HepG2 (cell line): Measurements from ENCODE around the gene RTEL1. TPM values are rescaled to one million over a fixed set of nuclear protein-coding genes. Genes with fewer than 3 reads are reported as not detected.

Experiments used
- HNRNPL ChIP-seq: fragments of 200-400 bp; formaldehyde crosslinking; IDR thresholded peaks from 2 replicates; pipeline ENCODE4 v1.6.1; 2017; ENCODE audit warnings: mild to moderate bottlenecking, low read depth, low read length
- IRF1 ChIP-seq: sonication (generic); formaldehyde crosslinking; IDR thresholded peaks from 2 replicates; pipeline ENCODE4 v1.4.0; 2020; ENCODE audit warnings: low read depth, mild to moderate bottlenecking, missing genetic modification reagents
- KDM1A ChIP-seq: IDR thresholded peaks from 2 replicates; pipeline ENCODE4 v1.6.1; 2016; ENCODE audit warnings: missing compliant biosample characterization
- KLF9 ChIP-seq: IDR thresholded peaks from 2 replicates; pipeline ENCODE4 v1.6.1; 2016; ENCODE audit warnings: low read depth
- MBNL3 ChIP-seq: fragments of 250-450 bp; sonication (Bioruptor Pico); conservative IDR thresholded peaks from 2 replicates; pipeline ENCODE4 v1.8.0; 2022; ENCODE audit warnings: mild to moderate bottlenecking, inconsistent platforms
- NFE2 ChIP-seq: sonication (generic); formaldehyde crosslinking; IDR thresholded peaks from 2 replicates; pipeline ENCODE4 v1.4.0; 2020; ENCODE audit warnings: missing genetic modification reagents
- NRL ChIP-seq: sonication (generic); formaldehyde crosslinking; IDR thresholded peaks from 2 replicates; pipeline ENCODE4 v1.5.0; 2020; ENCODE audit warnings: missing genetic modification reagents, mild to moderate bottlenecking, moderate library complexity, borderline replicate concordance
- RNF219 ChIP-seq: sonication (generic); formaldehyde crosslinking; IDR thresholded peaks from 2 replicates; pipeline ENCODE4 v1.5.0; 2020; ENCODE audit warnings: mild to moderate bottlenecking, missing genetic modification reagents
- SAFB2 ChIP-seq: sonication (generic); formaldehyde crosslinking; IDR thresholded peaks from 2 replicates; pipeline ENCODE4 v1.5.1; 2020; ENCODE audit warnings: missing genetic modification reagents, low read depth, mild to moderate bottlenecking, borderline replicate concordance
- SOX6 ChIP-seq, 2 experiments: fragments of 450-650 bp in 1 of 2; sonication (generic) in 1 of 2; formaldehyde crosslinking in 1 of 2; IDR thresholded peaks; 2 replicates each; pipeline versions ENCODE4 v1.4.0 to v1.6.1; 2017 to 2020; ENCODE audit warnings: antibody characterized with exemption in 1 of 2, mild to moderate bottlenecking in 1 of 2, missing genetic modification reagents in 1 of 2
- ZBTB38 ChIP-seq: sonication (generic); formaldehyde crosslinking; IDR thresholded peaks from 2 replicates; pipeline ENCODE4 v1.5.1; 2020; ENCODE audit warnings: mild to moderate bottlenecking, missing genetic modification reagents
- ZBTB7B ChIP-seq: sonication (generic); formaldehyde crosslinking; IDR thresholded peaks from 2 replicates; pipeline ENCODE4 v1.4.0; 2020; ENCODE audit warnings: missing genetic modification reagents
- ZMYM4 ChIP-seq: sonication (generic); formaldehyde crosslinking; IDR thresholded peaks from 2 replicates; pipeline ENCODE4 v1.8.1; 2023; ENCODE audit warnings: mild to moderate bottlenecking, missing genetic modification reagents
- ZNF205 ChIP-seq: IDR thresholded peaks from 2 replicates; pipeline ENCODE4 v1.6.1; 2018; ENCODE audit warnings: missing biosample characterization, missing genetic modification reagents
- ZNF333 ChIP-seq: sonication (generic); formaldehyde crosslinking; IDR thresholded peaks from 2 replicates; pipeline ENCODE4 v1.4.0; 2020; ENCODE audit warnings: mild to moderate bottlenecking, missing genetic modification reagents, borderline replicate concordance
- ZNF7 ChIP-seq: IDR thresholded peaks from 2 replicates; pipeline ENCODE4 v1.6.1; 2016; ENCODE audit warnings: missing biosample characterization, missing genetic modification reagents
- ZNF749 ChIP-seq: sonication (generic); formaldehyde crosslinking; IDR thresholded peaks from 2 replicates; pipeline ENCODE4 v1.8.0; 2022; ENCODE audit warnings: mild to moderate bottlenecking, missing genetic modification reagents, moderate library complexity, borderline replicate concordance
- ZNF75D ChIP-seq: sonication (generic); formaldehyde crosslinking; IDR thresholded peaks from 2 replicates; pipeline ENCODE4 v1.8.1; 2023; ENCODE audit warnings: missing genetic modification reagents, mild to moderate bottlenecking, borderline replicate concordance
- polyA plus RNA-seq, 8 experiments: library from polyadenylated mRNA; depleted of rRNA in 3 of 8; stranded (reverse) in 7 of 8; unstranded in 1 of 8; fragments of >200 nt; fragmentation: Illumina TruSeq in 4 of 8; extraction: Trizol in 4 of 8; gene quantifications; 2 replicates each; pipeline versions ENCODE4 v1.2.1 to v1.2.3, GENCODE V29; 2011 to 2016; ENCODE audit warnings: low read depth in 4 of 8, missing spikeins in 1 of 8, mixed read lengths in 1 of 8; ENCODE audit not compliant: insufficient read depth in 1 of 8
- total RNA-seq, 5 experiments: library from RNA; depleted of rRNA; stranded (reverse); fragments of >200 nt; fragmentation: Illumina TruSeq; extraction: Trizol; gene quantifications; 2 replicates each; pipeline ENCODE4 v1.2.3, GENCODE V29; 2016; ENCODE audit warnings: low read depth in 1 of 5
- TF ChIP-seq, protein P1 (sequence below): sonication (generic); formaldehyde crosslinking; IDR thresholded peaks from 2 replicates; pipeline ENCODE4 v1.8.1; 2022; ENCODE audit warnings: mild to moderate bottlenecking, missing genetic modification reagents
- TF ChIP-seq, protein P2 (sequence below): IDR thresholded peaks from 2 replicates; pipeline ENCODE4 v1.6.1; 2012; ENCODE audit warnings: low read depth, low read length, improper control_type of control experiment
- TF ChIP-seq, protein P3 (sequence below): sonication (generic); formaldehyde crosslinking; IDR thresholded peaks from 2 replicates; pipeline ENCODE4 v1.5.1; 2020; ENCODE audit warnings: missing genetic modification reagents, mild to moderate bottlenecking, borderline replicate concordance

The RTEL1 gene
- total and polyA plus RNA-seq, 2 of the 13 experiments (the other 11 are each of a cell fraction or from before 2014, with no cell fraction given), result 21.8 to 36.4 TPM

GRCh38 chr20:63627129-63627750, 30.9 kb upstream of the RTEL1 start (continued):
- TF ChIP-seq, protein P1, sequence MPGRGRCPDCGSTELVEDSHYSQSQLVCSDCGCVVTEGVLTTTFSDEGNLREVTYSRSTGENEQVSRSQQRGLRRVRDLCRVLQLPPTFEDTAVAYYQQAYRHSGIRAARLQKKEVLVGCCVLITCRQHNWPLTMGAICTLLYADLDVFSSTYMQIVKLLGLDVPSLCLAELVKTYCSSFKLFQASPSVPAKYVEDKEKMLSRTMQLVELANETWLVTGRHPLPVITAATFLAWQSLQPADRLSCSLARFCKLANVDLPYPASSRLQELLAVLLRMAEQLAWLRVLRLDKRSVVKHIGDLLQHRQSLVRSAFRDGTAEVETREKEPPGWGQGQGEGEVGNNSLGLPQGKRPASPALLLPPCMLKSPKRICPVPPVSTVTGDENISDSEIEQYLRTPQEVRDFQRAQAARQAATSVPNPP, result no peak
- 0 out of 2 replicates have a peak, but pooled peaks have one; percentile 14 for TF ChIP-seq KDM1A (CRISPR knock-in tag)
- peak; percentile 96 for TF ChIP-seq NRL
- no peak for TF ChIP-seq KLF9 (CRISPR knock-in tag)
- TF ChIP-seq, protein P2, sequence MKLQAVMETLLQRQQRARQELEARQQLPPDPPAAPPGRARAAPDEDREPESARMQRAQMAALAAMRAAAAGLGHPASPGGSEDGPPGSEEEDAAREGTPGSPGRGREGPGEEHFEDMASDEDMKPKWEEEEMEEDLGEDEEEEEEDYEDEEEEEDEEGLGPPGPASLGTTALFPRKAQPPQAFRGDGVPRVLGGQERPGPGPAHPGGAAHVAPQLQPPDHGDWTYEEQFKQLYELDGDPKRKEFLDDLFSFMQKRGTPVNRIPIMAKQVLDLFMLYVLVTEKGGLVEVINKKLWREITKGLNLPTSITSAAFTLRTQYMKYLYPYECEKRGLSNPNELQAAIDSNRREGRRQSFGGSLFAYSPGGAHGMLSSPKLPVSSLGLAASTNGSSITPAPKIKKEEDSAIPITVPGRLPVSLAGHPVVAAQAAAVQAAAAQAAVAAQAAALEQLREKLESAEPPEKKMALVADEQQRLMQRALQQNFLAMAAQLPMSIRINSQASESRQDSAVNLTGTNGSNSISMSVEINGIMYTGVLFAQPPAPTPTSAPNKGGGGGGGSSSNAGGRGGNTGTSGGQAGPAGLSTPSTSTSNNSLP, result 0 out of 2 replicates have a peak, but pooled peaks have one; percentile 17
- peak; percentile 99 for TF ChIP-seq ZNF333 (CRISPR knock-in tag)
- TF ChIP-seq SOX6 (IDR thresholded peaks at IDR 0.05), result no peak
- TF ChIP-seq SOX6 (CRISPR knock-in tag; IDR thresholded peaks at IDR 0.05), result peak; percentile 59
- peak; percentile 80 for TF ChIP-seq SAFB2 (CRISPR knock-in tag)
- TF ChIP-seq ZBTB7B, result peak; percentile 86
- TF ChIP-seq RNF219 (CRISPR knock-in tag), result no peak
- TF ChIP-seq IRF1 (CRISPR knock-in tag), result peak; percentile 74; the same call in 1 of the 2 replicates
- peak; percentile 94 for TF ChIP-seq ZNF205 (CRISPR knock-in tag)
- 0 out of 2 replicates have a peak, but pooled peaks have one; percentile 26 for TF ChIP-seq ZNF7 (CRISPR knock-in tag)
- peak; percentile 95 for TF ChIP-seq ZBTB38 (CRISPR knock-in tag)
- peak; percentile 65 for TF ChIP-seq ZMYM4 (CRISPR knock-in tag)
- TF ChIP-seq ZNF749 (CRISPR knock-in tag), result peak; percentile 94; the same call in 1 of the 2 replicates
- no peak for TF ChIP-seq NFE2 (CRISPR knock-in tag)
- 0 out of 2 replicates have a peak, but pooled peaks have one; percentile 41 for TF ChIP-seq HNRNPL
- TF ChIP-seq MBNL3 (CRISPR knock-in tag), result no peak
- TF ChIP-seq, protein P3, sequence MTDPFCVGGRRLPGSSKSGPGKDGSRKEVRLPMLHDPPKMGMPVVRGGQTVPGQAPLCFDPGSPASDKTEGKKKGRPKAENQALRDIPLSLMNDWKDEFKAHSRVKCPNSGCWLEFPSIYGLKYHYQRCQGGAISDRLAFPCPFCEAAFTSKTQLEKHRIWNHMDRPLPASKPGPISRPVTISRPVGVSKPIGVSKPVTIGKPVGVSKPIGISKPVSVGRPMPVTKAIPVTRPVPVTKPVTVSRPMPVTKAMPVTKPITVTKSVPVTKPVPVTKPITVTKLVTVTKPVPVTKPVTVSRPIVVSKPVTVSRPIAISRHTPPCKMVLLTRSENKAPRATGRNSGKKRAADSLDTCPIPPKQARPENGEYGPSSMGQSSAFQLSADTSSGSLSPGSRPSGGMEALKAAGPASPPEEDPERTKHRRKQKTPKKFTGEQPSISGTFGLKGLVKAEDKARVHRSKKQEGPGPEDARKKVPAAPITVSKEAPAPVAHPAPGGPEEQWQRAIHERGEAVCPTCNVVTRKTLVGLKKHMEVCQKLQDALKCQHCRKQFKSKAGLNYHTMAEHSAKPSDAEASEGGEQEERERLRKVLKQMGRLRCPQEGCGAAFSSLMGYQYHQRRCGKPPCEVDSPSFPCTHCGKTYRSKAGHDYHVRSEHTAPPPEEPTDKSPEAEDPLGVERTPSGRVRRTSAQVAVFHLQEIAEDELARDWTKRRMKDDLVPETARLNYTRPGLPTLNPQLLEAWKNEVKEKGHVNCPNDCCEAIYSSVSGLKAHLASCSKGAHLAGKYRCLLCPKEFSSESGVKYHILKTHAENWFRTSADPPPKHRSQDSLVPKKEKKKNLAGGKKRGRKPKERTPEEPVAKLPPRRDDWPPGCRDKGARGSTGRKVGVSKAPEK (CRISPR knock-in tag), result no peak
- TF ChIP-seq ZNF75D (CRISPR knock-in tag), result no peak
